Measurements from ENCODE around the gene OR2T11.

GRCh38 chr1:248670003-248670402 lies 35.1 kb upstream of the OR2T11 start:
- no peak for TF ChIP-seq CTCF (conservative IDR thresholded peaks at IDR 0.05; ENCODE audit: low read depth, low read length)
- no peak for TF ChIP-seq EZH2 (IDR thresholded peaks at IDR 0.05; ENCODE audit: borderline replicate concordance, low read depth, low read length, poor library complexity, severe bottlenecking)

All from A673 (cell line).